Measurements from ENCODE around the gene PNMA8B. TPM values are rescaled to one million over a fixed set of nuclear protein-coding genes. Genes with fewer than 3 reads are reported as not detected.

The PNMA8B gene
- total RNA-seq, 2 experiments from 2014 or later: 0.14 to 0.19 TPM

DNA sequence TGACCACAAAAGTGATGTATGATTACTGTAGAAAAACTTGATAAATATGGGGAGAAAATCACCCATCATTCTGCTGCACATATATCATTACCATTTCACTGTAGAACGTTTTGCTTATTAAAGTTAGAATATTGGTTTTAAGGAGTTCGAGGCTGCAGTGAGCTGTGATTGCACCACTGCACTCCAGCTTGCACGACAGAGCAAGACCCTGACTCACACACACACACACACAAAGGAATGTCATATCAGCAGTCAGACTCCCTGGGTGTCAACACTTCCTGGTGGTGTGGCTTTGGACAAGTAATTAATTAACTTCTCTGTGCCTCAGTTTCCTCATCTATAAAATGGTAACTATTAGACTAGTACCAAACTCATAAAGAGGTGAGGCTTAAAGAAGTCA lies 13.0 kb downstream of the PNMA8B start:
- TF ChIP-seq, protein P1, sequence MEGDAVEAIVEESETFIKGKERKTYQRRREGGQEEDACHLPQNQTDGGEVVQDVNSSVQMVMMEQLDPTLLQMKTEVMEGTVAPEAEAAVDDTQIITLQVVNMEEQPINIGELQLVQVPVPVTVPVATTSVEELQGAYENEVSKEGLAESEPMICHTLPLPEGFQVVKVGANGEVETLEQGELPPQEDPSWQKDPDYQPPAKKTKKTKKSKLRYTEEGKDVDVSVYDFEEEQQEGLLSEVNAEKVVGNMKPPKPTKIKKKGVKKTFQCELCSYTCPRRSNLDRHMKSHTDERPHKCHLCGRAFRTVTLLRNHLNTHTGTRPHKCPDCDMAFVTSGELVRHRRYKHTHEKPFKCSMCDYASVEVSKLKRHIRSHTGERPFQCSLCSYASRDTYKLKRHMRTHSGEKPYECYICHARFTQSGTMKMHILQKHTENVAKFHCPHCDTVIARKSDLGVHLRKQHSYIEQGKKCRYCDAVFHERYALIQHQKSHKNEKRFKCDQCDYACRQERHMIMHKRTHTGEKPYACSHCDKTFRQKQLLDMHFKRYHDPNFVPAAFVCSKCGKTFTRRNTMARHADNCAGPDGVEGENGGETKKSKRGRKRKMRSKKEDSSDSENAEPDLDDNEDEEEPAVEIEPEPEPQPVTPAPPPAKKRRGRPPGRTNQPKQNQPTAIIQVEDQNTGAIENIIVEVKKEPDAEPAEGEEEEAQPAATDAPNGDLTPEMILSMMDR (IDR thresholded peaks at IDR 0.05): no peak
- Mint-ChIP-seq H3K36me3 (ENCODE audit: low read depth) (no peaks in the 10 kb centered on the region), H3K27ac (no peak overlapping the region), H3K4me1 (ENCODE audit: low read depth) (peaks cover 8% of the 10 kb centered on the region), H3K27me3 (peaks cover 80% of the 10 kb centered on the region), H3K9me3 (no peaks in the 10 kb centered on the region), H3K4me3 (no peak overlapping the region)
- H3K4me3 ChIP-seq (ENCODE audit: low read length): no peak overlapping the region
- peaks cover 7% of the 10 kb centered on the region for H3K4me1 ChIP-seq (ENCODE audit: insufficient read depth, low read length)
- intact Hi-C loops (cut with DNase I, micrococcal nuclease): no loop called here
- no peaks in the 10 kb centered on the region for H3K36me3 ChIP-seq (ENCODE audit: insufficient read depth, low read length)
- peaks cover 15 to 23% of the 10 kb centered on the region in 2 experiments for H3K27me3 ChIP-seq (ENCODE audit: control insufficient read depth in 1 of 2, insufficient read depth in 2 of 2, low read length in 2 of 2)
- ATAC-seq (ENCODE audit: poor library complexity) (no peak), DNase-seq (no peak)
- no peak overlapping the region for H3K27ac ChIP-seq (ENCODE audit: low read depth in 1 of 2, low read length in 2 of 2)
- ChIA-PET POLR2A (no interaction called here), CTCF (no interaction called here)
- peaks cover 0 to 6% of the 10 kb centered on the region in 2 experiments for H3K9me3 ChIP-seq (ENCODE audit: control insufficient read depth in 1 of 2, insufficient read depth in 1 of 2, low read length in 2 of 2)

DNA sequence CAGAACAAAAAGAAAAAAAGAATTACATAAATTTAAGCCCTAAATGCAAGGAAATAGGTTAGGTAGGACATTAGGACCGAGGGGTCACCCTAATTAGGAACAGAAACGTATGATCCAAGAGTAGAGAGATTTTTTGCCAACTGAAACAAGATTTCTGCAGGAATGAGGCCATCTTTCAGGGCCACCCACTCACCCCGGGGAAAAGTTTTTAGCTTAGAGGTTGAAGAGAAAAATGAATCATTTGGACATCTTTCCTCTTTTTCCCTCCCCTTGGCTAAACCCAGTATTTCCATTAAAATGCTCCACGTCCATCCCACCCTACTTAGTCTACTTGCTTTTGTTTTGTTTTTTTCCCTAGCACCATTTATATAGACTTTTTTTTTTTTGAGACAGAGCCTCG lies 13.7 kb downstream of the PNMA8B start:
- no peak overlapping the region for H3K4me3 Mint-ChIP-seq
- CTCF ChIA-PET: no interaction called here

DNA sequence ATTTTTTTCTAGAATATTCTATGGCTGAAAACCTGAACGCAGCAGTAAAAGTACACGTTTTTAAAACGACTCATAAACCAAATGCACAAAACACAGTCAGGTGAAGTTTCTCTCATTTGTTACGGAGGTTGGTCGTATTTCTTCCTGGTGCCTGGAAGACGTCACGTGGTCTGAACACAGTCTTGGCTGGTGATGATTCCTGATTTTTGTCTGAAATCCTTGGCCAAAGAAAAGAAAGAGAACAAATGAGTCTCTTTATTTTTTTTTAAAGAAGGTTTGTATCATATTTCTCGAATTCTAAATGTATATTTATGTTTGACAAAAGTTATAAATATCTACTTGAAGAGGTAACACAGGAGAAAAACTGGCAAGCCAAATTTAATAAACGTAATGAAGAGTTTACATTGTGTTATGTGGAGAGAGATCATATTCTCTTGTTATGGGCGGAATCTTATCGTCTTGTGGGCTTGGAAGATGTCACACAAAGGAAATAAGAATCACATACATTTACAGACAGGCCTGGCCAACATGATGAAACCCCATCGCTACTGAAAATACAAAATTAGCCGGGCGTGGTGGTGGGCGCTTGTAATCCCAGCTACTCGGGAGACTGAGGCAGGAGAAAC lies 14.3 kb downstream of the PNMA8B start:
- no peak overlapping the region for H3K4me3 Mint-ChIP-seq

More for the DNA sequence above, 13.7 kb downstream of the PNMA8B start:
- POLR2A ChIA-PET: no interaction called here
- Histone ChIP-seq H3K36me3 (ENCODE audit: insufficient read depth, low read length) (no peaks in the 10 kb centered on the region), H3K4me3 (ENCODE audit: low read length) (no peak overlapping the region), H3K27ac (ENCODE audit: low read depth in 1 of 2, low read length in 2 of 2) (no peak overlapping the region), H3K27me3 (ENCODE audit: control insufficient read depth in 1 of 2, insufficient read depth in 2 of 2, low read length in 2 of 2) (peaks cover 8 to 17% of the 10 kb centered on the region in 2 experiments), H3K9me3 (ENCODE audit: control insufficient read depth in 1 of 2, insufficient read depth in 1 of 2, low read length in 2 of 2) (no peaks in the 10 kb centered on the region), H3K4me1 (ENCODE audit: insufficient read depth, low read length) (peaks cover under 1% of the 10 kb centered on the region)
- ATAC-seq (ENCODE audit: poor library complexity): no peak
- peaks cover 3% of the 10 kb centered on the region for H3K4me1 Mint-ChIP-seq (ENCODE audit: low read depth)
- no peak for DNase-seq
- TF ChIP-seq, protein P1 (IDR thresholded peaks at IDR 0.05): no peak
- no peak overlapping the region for H3K27ac Mint-ChIP-seq
- intact Hi-C loops (cut with DNase I, micrococcal nuclease): no loop called here
- no peaks in the 10 kb centered on the region for H3K36me3 Mint-ChIP-seq (ENCODE audit: low read depth)
- H3K9me3 Mint-ChIP-seq: no peaks in the 10 kb centered on the region
- peaks cover 73% of the 10 kb centered on the region for H3K27me3 Mint-ChIP-seq

More for the DNA sequence above, 14.3 kb downstream of the PNMA8B start:
- Mint-ChIP-seq H3K36me3 (ENCODE audit: low read depth) (no peaks in the 10 kb centered on the region), H3K4me1 (ENCODE audit: low read depth) (no peaks in the 10 kb centered on the region), H3K27ac (no peak overlapping the region), H3K9me3 (no peaks in the 10 kb centered on the region), H3K27me3 (peaks cover 67% of the 10 kb centered on the region)
- ChIA-PET POLR2A (no interaction called here), CTCF (no interaction called here)
- no peak for ATAC-seq (ENCODE audit: poor library complexity)
- H3K36me3 ChIP-seq (ENCODE audit: insufficient read depth, low read length): no peaks in the 10 kb centered on the region
- no peaks in the 10 kb centered on the region for H3K4me1 ChIP-seq (ENCODE audit: insufficient read depth, low read length)
- no peaks in the 10 kb centered on the region for H3K9me3 ChIP-seq (ENCODE audit: control insufficient read depth in 1 of 2, insufficient read depth in 1 of 2, low read length in 2 of 2)
- intact Hi-C loops (cut with DNase I, micrococcal nuclease): no loop called here
- peaks cover 6 to 13% of the 10 kb centered on the region in 2 experiments for H3K27me3 ChIP-seq (ENCODE audit: control insufficient read depth in 1 of 2, insufficient read depth in 2 of 2, low read length in 2 of 2)
- H3K27ac ChIP-seq (ENCODE audit: low read depth in 1 of 2, low read length in 2 of 2): no peak overlapping the region
- DNase-seq: no peak
- TF ChIP-seq, protein P1 (IDR thresholded peaks at IDR 0.05): no peak
- no peak overlapping the region for H3K4me3 ChIP-seq (ENCODE audit: low read length)

All from CD4-positive, alpha-beta T cell (primary cell).